Spinal cord (tissue), 10 donors: Measurements from ENCODE around the gene ITPRIPL2. TPM values are rescaled to one million over a fixed set of nuclear protein-coding genes. Genes with fewer than 3 reads are reported as not detected.

ENCODE experiments used
- DNase-seq, 6 donors: peaks; one replicate each; pipeline versions ENCODE4 v3.0.0 to v3.0.0-alpha.2; 2013 to 2015; ENCODE audit warnings: low spot score in 6 of 6, low read depth in 4 of 6
- H3K27ac ChIP-seq: one replicate; pipeline ENCODE4 v1.5.1; 2013; ENCODE audit warnings: low read depth, low read length, control low read depth
- H3K27me3 ChIP-seq: one replicate; pipeline ENCODE4 v1.6.1; 2013; ENCODE audit warnings: low read length; ENCODE audit not compliant: control insufficient read depth, insufficient read depth
- H3K36me3 ChIP-seq: one replicate; pipeline ENCODE4 v1.6.1; 2013; ENCODE audit warnings: low read length; ENCODE audit not compliant: control insufficient read depth, insufficient read depth
- H3K4me1 ChIP-seq: one replicate; pipeline ENCODE4 v1.6.1; 2013; ENCODE audit warnings: low read length; ENCODE audit not compliant: control insufficient read depth, insufficient read depth
- H3K4me3 ChIP-seq: one replicate; pipeline ENCODE4 v1.5.1; 2013; ENCODE audit warnings: low read depth, low read length, control low read depth
- H3K9me3 ChIP-seq: one replicate; pipeline ENCODE4 v1.6.1; 2013; ENCODE audit warnings: low read length; ENCODE audit not compliant: control insufficient read depth, insufficient read depth
- WGBS: methylation state at CpG from one replicate; pipeline ENCODE4 v1.1.5; 2013; ENCODE audit warnings: missing lambda C conversion rate; ENCODE audit not compliant: insufficient coverage; 5-methylcytosine and 5-hydroxymethylcytosine counted together
- long read RNA-seq, 4 donors: transcript quantifications; one replicate each; lab custom pipeline, GENCODE V29; 2026
- polyA plus RNA-seq, 2 donors: library from polyadenylated mRNA; unstranded; fragments of 120-200 nt; gene quantifications; one replicate each; pipeline ENCODE4 v1.2.1, GENCODE V29; 2013; ENCODE audit not compliant: insufficient read length in 2 of 2
- total RNA-seq, 2 donors: library from RNA; depleted of rRNA in 1 of 2; stranded (reverse); fragments of 120-200 nt in 1 of 2; fragments of >200 nt in 1 of 2; gene quantifications; one replicate each; pipeline versions ENCODE4 v1.2.3 to v1.2.4, GENCODE V29; 2013 to 2014
- donor health status: healthy.

ITPRIPL2 gene
- total RNA-seq (10 to 100 TPM; 14.2 to 18.5 TPM), polyA plus RNA-seq (1 to 10 TPM; 7.1 to 8.0 TPM)
- long read RNA-seq, donor 1, full-length matches to known transcripts: 17 of 17 reads
- long read RNA-seq, donor 1, partial matches to known transcripts: 0 of 17 reads
- long read RNA-seq, donor 1, other reads (novel, unspliced or antisense): 0 of 17 reads
- long read RNA-seq, donor 2, full-length matches to known transcripts: 3 of 3 reads
- long read RNA-seq, donor 2, partial matches to known transcripts: 0 of 3 reads
- long read RNA-seq, donor 2, other reads (novel, unspliced or antisense): 0 of 3 reads
- long read RNA-seq, donor 3, full-length matches to known transcripts: 17 of 17 reads
- long read RNA-seq, donor 3, partial matches to known transcripts: 0 of 17 reads
- long read RNA-seq, donor 3, other reads (novel, unspliced or antisense): 0 of 17 reads
- long read RNA-seq, donor 4, full-length matches to known transcripts: 62 of 62 reads
- long read RNA-seq, donor 4, partial matches to known transcripts: 0 of 62 reads
- long read RNA-seq, donor 4, other reads (novel, unspliced or antisense): 0 of 62 reads

GRCh38 chr16:19113577-19114358 is at the start of gene ITPRIPL2:
TSS of gene ITPRIPL2 (plus strand) at chr16:19113964. CDS start at chr16:19114462, 498 bp downstream.
- DNase-seq: peak in 3 of 6 donors; percentile 38 to 81 (median 55)
- peaks cover 27% of the 10 kb centered on the region for H3K4me1 ChIP-seq
- H3K4me3 ChIP-seq: peak within 1 kb of the TSS; percentile 50
- WGBS: 4% methylated on average over 73 of the region's 74 CpGs
- H3K27me3 ChIP-seq: peaks cover 21% of the 10 kb centered on the region
- peaks cover 15% of the 10 kb centered on the region for H3K36me3 ChIP-seq
- no peaks in the 10 kb centered on the region for H3K9me3 ChIP-seq
- H3K27ac ChIP-seq: peak within 1 kb of the TSS; percentile 47

GRCh38 chr16:19066988-19067348 is 46.8 kb upstream of the ITPRIPL2 start:
- WGBS: 14% methylated on average over 1 of the region's 9 CpGs
- Histone ChIP-seq H3K4me3 (peak overlapping the region; percentile 96), H3K4me1 (peaks cover 20% of the 10 kb centered on the region), H3K36me3 (peaks cover 10% of the 10 kb centered on the region), H3K27me3 (no peaks in the 10 kb centered on the region), H3K27ac (peak overlapping the region; percentile 94), H3K9me3 (no peaks in the 10 kb centered on the region)
- peak in 1 of 6 donors; percentile 2 for DNase-seq

- Histone ChIP-seq H3K27ac (peak within 1 kb of the TSS; percentile 94), H3K4me3 (peak within 1 kb of the TSS; percentile 96), H3K4me1 (peaks cover 18% of the 10 kb centered on the region), H3K9me3 (no peaks in the 10 kb centered on the region), H3K27me3 (no peaks in the 10 kb centered on the region), H3K36me3 (peaks cover 12% of the 10 kb centered on the region)
- peak; percentile 98 to 100 (median 100) for DNase-seq
- WGBS: under 1% methylated on average over 68 of the region's 68 CpGs
These were observed 46.2 kb upstream of the ITPRIPL2 start, which contains the start of gene COQ7 for GRCh38 chr16:19067349-19068236. TSS of gene COQ7 (plus strand) at chr16:19067614. CDS start at chr16:19067665, 51 bp downstream.

- peak overlapping the region; percentile 94 for H3K27ac ChIP-seq
- no peaks in the 10 kb centered on the region for H3K27me3 ChIP-seq
- peak in 1 of 6 donors; percentile 2 for DNase-seq
- H3K9me3 ChIP-seq: no peaks in the 10 kb centered on the region
- 47% methylated on average over 14 of the region's 19 CpGs for WGBS
- peaks cover 19% of the 10 kb centered on the region for H3K36me3 ChIP-seq
- H3K4me1 ChIP-seq: peaks cover 16% of the 10 kb centered on the region
- peak overlapping the region; percentile 96 for H3K4me3 ChIP-seq
These were observed 45.4 kb upstream of the ITPRIPL2 start for GRCh38 chr16:19068237-19068815.

GRCh38 chr16:19071811-19072777 is 41.7 kb upstream of the ITPRIPL2 start:
- 89% methylated on average over 17 of the region's 21 CpGs for WGBS
- no peak overlapping the region for H3K4me3 ChIP-seq
- peak in 2 of 6 donors; percentile 11 to 31 for DNase-seq
- peaks cover 12% of the 10 kb centered on the region for H3K4me1 ChIP-seq
- H3K9me3 ChIP-seq: no peaks in the 10 kb centered on the region
- H3K27me3 ChIP-seq: no peaks in the 10 kb centered on the region
- H3K27ac ChIP-seq: no peak overlapping the region
- H3K36me3 ChIP-seq: peaks cover 41% of the 10 kb centered on the region

- no peaks in the 10 kb centered on the region for H3K9me3 ChIP-seq
- H3K27ac ChIP-seq: no peak overlapping the region
- no peak overlapping the region for H3K4me3 ChIP-seq
- no peak for DNase-seq
- WGBS: 100% methylated on average over 3 of the region's 3 CpGs
- H3K36me3 ChIP-seq: peaks cover 45% of the 10 kb centered on the region
- no peaks in the 10 kb centered on the region for H3K27me3 ChIP-seq
- H3K4me1 ChIP-seq: peaks cover 7% of the 10 kb centered on the region
These were observed 40.4 kb upstream of the ITPRIPL2 start for GRCh38 chr16:19073344-19073743.

- no peak for DNase-seq
- Histone ChIP-seq H3K4me1 (peaks cover 4% of the 10 kb centered on the region), H3K9me3 (no peaks in the 10 kb centered on the region), H3K27me3 (no peaks in the 10 kb centered on the region), H3K36me3 (peaks cover 48% of the 10 kb centered on the region), H3K4me3 (no peak overlapping the region), H3K27ac (no peak overlapping the region)
- WGBS: 69% methylated on average over 4 of the region's 7 CpGs
These were observed 39.9 kb upstream of the ITPRIPL2 start for GRCh38 chr16:19073863-19074262.

GRCh38 chr16:19075511-19075910 is 38.3 kb upstream of the ITPRIPL2 start:
- H3K4me3 ChIP-seq: no peak overlapping the region
- DNase-seq: no peak
- no peaks in the 10 kb centered on the region for H3K4me1 ChIP-seq
- no peaks in the 10 kb centered on the region for H3K9me3 ChIP-seq
- WGBS: 97% methylated on average over 12 of the region's 12 CpGs
- no peaks in the 10 kb centered on the region for H3K27me3 ChIP-seq
- peaks cover 52% of the 10 kb centered on the region for H3K36me3 ChIP-seq
- no peak overlapping the region for H3K27ac ChIP-seq
